A549 (cell line): ENCODE results near the gene ABCB6. TPM values are rescaled to one million over a fixed set of nuclear protein-coding genes. Genes with fewer than 3 reads are reported as not detected.
A peak's percentile ranks its signal among the peaks of the same experiment; 100 is the strongest.
"Not testable (repeated sequence)": the region's sequence is repeated elsewhere in the genome, so short reads cannot be mapped to it uniquely, and the experiment has no call there.

Source experiments
- ATAC-seq, 2 experiments: fragments of 200-7000 bp in 1 of 2; fragments of >200 bp in 1 of 2; cut with Nextera tagmentation in 1 of 2; cut with Tn5 transposase in 1 of 2; 3 replicates each; pipeline versions ENCODE4 v1.8.0 to v1.9.1; 2018 to 2020; ENCODE audit warnings: mild to moderate bottlenecking in 1 of 2, moderate library complexity in 1 of 2
- CTCF ChIA-PET: fragments of 300-600 bp; sonication (Branson Sonifier 250); formaldehyde crosslinking; extraction: SDS; loops from one replicate; lab custom pipeline; 2021; ENCODE audit warnings: antibody characterized with exemption, inconsistent platforms; lab: Yijun Ruan, JAX
- POLR2A ChIA-PET: fragments of 350-600 bp; formaldehyde crosslinking; extraction: SDS; loops from one replicate; lab custom pipeline; 2021; ENCODE audit warnings: antibody characterized with exemption, inconsistent platforms; lab: Yijun Ruan, JAX
- DNase-seq, 2 experiments: peaks; one replicate each; pipeline versions ENCODE4 v3.0.0 to v3.0.0-alpha.2; 2011 to 2016; ENCODE audit warnings: low read depth in 1 of 2, low spot score in 1 of 2
- FAIRE-seq: peaks from 2 replicates; lab custom pipeline; 2011; peaks lifted over from hg19 to GRCh38; lab: Jason Lieb, UNC
- H3K27ac ChIP-seq, 2 experiments: fragments of >200 bp; sonication (Bioruptor Twin); formaldehyde crosslinking; 3 replicates each; pipeline ENCODE4 v1.5.1; 2016 to 2017
- H3K4me1 ChIP-seq: fragments of >200 bp; sonication (Bioruptor Twin); formaldehyde crosslinking; 3 replicates; pipeline ENCODE4 v1.6.1; 2016
- H3K4me2 ChIP-seq: fragments of >200 bp; sonication (Bioruptor Twin); formaldehyde crosslinking; 3 replicates; pipeline ENCODE4 v1.6.1; 2016
- H3K4me3 ChIP-seq: fragments of >200 bp; sonication (Bioruptor Twin); formaldehyde crosslinking; 3 replicates; pipeline ENCODE4 v1.5.1; 2016
- H3K9me3 ChIP-seq: fragments of >200 bp; sonication (Bioruptor Twin); formaldehyde crosslinking; 3 replicates; pipeline ENCODE4 v1.6.1; 2016
- CEBPB ChIP-seq, 2 experiments: fragments of >200 bp in 1 of 2; sonication (Bioruptor Twin) in 1 of 2; formaldehyde crosslinking in 1 of 2; IDR thresholded peaks; 2 replicates each; pipeline ENCODE4 v1.6.1; 2012 to 2016
- GATA3 ChIP-seq: IDR thresholded peaks from 2 replicates; pipeline ENCODE4 v1.6.1; 2012; ENCODE audit warnings: borderline replicate concordance
- KDM5A ChIP-seq: fragments of 200-600 bp; sonication (generic); IDR thresholded peaks from 2 replicates; pipeline ENCODE4 v1.6.1; 2016; ENCODE audit warnings: antibody characterized with exemption, mild to moderate bottlenecking
- NFE2L2 ChIP-seq: fragments of 150-350 bp; conservative IDR thresholded peaks from 2 replicates; pipeline ENCODE4 v1.6.1; 2014; ENCODE audit warnings: low read length
- PHF8 ChIP-seq: fragments of 200-600 bp; sonication (generic); IDR thresholded peaks from 2 replicates; pipeline ENCODE4 v1.6.1; 2016; ENCODE audit warnings: low read depth, mild to moderate bottlenecking, antibody characterized with exemption, moderate library complexity, borderline replicate concordance
- RNF2 ChIP-seq: fragments of 200-600 bp; sonication (generic); IDR thresholded peaks from 2 replicates; pipeline ENCODE4 v1.6.1; 2016; ENCODE audit warnings: low read depth, mild to moderate bottlenecking, antibody characterized with exemption, moderate library complexity, borderline replicate concordance
- ZFP36 ChIP-seq: fragments of 450-650 bp; IDR thresholded peaks from 2 replicates; pipeline ENCODE4 v1.6.1; 2014; ENCODE audit warnings: borderline replicate concordance; ENCODE audit not compliant: partially characterized antibody
- ZNF302 ChIP-seq: fragments of 250-450 bp; sonication (Bioruptor Pico); IDR thresholded peaks from 2 replicates; pipeline ENCODE4 v1.9.0; 2021; ENCODE audit warnings: inconsistent platforms, mild to moderate bottlenecking, moderate library complexity
- WGBS: methylation state at CpG from one replicate; pipeline ENCODE4 v1.1.6; 2017; ENCODE audit errors: missing lambda C conversion rate; 5-methylcytosine and 5-hydroxymethylcytosine counted together
- polyA plus RNA-seq, 4 experiments: library from polyadenylated mRNA; depleted of rRNA in 3 of 4; stranded (reverse); fragments of >200 nt; fragmentation: RNase III in 1 of 4; extraction: RNeasy Plus Mini Kit Qiagen cat#74134 plus additional on column Dnase treatment in 1 of 4; gene quantifications; 2 replicates in 3 of 4; 3 replicates in 1 of 4; pipeline ENCODE4 v1.2.3, GENCODE V29; 2011 to 2017
- TF ChIP-seq, protein P1 (sequence below): IDR thresholded peaks from 2 replicates; pipeline ENCODE4 v1.6.1; 2012
- TF ChIP-seq, protein P2 (sequence below): fragments of 250-450 bp; sonication (Bioruptor Pico); IDR thresholded peaks from 2 replicates; pipeline ENCODE4 v1.5.0; 2020; ENCODE audit warnings: low read depth, mild to moderate bottlenecking, moderate library complexity

The ABCB6 gene
- polyA plus RNA-seq, 2 of the 4 experiments (the other 2 are of a cell fraction): 51.3 to 62.5 TPM

- TF ChIP-seq, protein P1, sequence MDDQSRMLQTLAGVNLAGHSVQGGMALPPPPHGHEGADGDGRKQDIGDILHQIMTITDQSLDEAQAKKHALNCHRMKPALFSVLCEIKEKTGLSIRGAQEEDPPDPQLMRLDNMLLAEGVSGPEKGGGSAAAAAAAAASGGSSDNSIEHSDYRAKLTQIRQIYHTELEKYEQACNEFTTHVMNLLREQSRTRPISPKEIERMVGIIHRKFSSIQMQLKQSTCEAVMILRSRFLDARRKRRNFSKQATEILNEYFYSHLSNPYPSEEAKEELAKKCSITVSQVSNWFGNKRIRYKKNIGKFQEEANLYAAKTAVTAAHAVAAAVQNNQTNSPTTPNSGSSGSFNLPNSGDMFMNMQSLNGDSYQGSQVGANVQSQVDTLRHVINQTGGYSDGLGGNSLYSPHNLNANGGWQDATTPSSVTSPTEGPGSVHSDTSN: no peak
- TF ChIP-seq, protein P2, sequence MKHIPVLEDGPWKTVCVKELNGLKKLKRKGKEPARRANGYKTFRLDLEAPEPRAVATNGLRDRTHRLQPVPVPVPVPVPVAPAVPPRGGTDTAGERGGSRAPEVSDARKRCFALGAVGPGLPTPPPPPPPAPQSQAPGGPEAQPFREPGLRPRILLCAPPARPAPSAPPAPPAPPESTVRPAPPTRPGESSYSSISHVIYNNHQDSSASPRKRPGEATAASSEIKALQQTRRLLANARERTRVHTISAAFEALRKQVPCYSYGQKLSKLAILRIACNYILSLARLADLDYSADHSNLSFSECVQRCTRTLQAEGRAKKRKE (CRISPR knock-in tag): no peak
- TF ChIP-seq ZNF302 (CRISPR knock-in tag) (no peak), RNF2 (no peak), NFE2L2 (no peak), GATA3 (no peak), PHF8 (no peak)
These were observed 14.2 kb downstream of the ABCB6 start (continued) for GRCh38 chr2:219204425-219205164.

- not testable (repeated sequence) for FAIRE-seq, H3K4me1 ChIP-seq, H3K27ac ChIP-seq, ATAC-seq, H3K9me3 ChIP-seq, H3K4me2 ChIP-seq, DNase-seq, H3K4me3 ChIP-seq
- ChIA-PET POLR2A (interaction anchor here (0.8 kb wide), 1 partner anchor 28 kb away, joined by 3 read pairs; the partner anchor contains the start of genes ANKZF1 and ATG9A), CTCF (interaction anchor here (1.0 to 1.9 kb wide), 3 partner anchors 21 to 30 kb away, joined by 3 to 4 read pairs (median 3); no protein-coding TSS in a partner anchor)
- WGBS: 97% methylated on average over 6 of the region's 21 CpGs
These were observed 17.4 kb downstream of the ABCB6 start for GRCh38 chr2:219201331-219201730.

DNA sequence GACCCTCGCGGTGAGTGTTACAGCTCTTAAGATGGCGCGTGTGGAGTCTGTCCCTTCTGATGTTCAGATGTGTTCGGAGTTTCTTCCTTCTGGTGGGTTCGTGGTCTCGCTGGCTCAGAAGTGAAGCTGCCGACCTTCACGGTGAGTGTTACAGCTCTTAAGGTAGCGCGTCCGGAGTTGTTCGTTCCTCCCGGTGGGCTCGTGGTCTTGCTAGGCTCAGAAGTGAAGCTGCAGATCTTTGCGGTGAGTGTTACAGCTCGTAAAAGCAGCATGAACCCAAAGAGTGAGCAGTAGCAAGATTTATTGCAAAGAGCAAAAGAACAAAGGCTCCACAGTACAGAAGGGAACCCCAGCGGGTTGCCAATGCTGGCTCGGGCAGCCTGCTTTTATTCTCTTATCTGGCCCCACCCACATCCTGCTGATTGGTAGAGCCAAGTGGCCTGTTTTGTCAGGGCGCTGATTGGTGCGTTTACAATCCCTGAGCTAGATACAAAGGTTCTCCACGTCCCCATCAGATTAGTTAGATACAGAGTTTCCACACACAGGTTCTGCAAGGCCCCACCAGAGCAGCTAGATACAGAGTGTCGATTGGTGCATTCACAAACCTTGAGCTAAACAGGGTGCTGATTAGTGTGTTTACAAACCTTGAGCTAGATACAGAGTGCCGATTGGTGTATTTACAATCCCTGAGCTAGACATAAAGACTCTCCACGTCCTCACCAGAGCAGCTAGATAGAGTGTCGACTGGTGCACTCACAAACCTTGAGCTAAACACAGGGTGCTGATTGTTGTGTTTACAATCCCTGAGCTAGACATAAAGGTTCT, 18.0 kb downstream of the ABCB6 start:
- H3K27ac ChIP-seq, FAIRE-seq, H3K4me2 ChIP-seq, DNase-seq, POLR2A ChIA-PET, H3K4me3 ChIP-seq, ATAC-seq, H3K9me3 ChIP-seq, H3K4me1 ChIP-seq: not testable (repeated sequence)
- 82% methylated on average over 24 of the region's 26 CpGs for WGBS
- CTCF ChIA-PET: interaction anchor here (0.8 to 1.9 kb wide), 3 partner anchors 21 to 41 kb away, joined by 3 to 4 read pairs (median 3); no protein-coding TSS in a partner anchor

DNA sequence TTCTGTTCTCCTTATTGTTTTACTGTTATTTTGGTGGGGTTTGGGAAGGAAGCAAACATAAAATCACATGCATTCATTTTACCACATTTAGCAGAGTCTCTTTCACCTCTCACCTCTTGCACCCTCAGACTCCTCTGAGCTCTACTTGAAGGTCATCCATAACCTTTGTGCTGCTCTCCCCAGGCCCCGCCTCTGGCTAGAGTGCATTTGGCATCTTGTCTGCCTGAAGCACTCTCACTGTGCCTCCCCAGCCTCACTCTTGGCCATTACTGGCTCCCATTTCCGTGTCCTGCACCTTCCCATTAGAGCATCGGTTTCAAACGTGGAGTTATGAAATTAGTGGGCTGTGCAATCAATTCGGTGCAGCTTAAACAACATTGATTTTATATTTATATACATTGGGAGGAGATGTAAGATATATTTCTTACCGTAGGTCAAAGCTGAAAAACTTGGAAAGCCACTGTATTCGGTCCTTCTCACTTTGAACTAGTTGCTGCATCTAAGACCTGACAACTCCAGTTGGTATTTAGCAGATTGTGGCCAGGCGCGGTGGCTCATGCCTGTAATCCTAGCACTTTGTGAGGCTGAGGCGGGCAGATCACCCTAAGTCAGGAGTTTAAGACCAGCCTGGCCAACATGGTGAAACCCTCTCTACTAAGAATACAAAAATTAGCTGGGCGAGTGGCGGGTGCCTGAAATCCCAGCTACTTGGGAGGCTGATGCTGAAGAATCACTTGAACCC, 19.1 kb downstream of the ABCB6 start:
- FAIRE-seq: no peak
- POLR2A ChIA-PET: interaction anchor here (0.5 kb wide), 1 partner anchor 15 kb away, joined by 3 read pairs; no protein-coding TSS in a partner anchor
- Histone ChIP-seq H3K4me2 (no peak overlapping the region), H3K4me1 (no peaks in the 10 kb centered on the region), H3K27ac (no peak overlapping the region), H3K4me3 (no peak overlapping the region), H3K9me3 (peaks cover under 1% of the 10 kb centered on the region; the same call in 1 of the 3 replicates)
- 71% methylated on average over 12 of the region's 12 CpGs for WGBS
- peak in 1 of 2 experiments; percentile 16; a peak in 1 of 6 replicates for ATAC-seq
- TF ChIP-seq, protein P1: no peak
- TF ChIP-seq ZFP36 (no peak), KDM5A (no peak), NFE2L2 (no peak), CEBPB (IDR thresholded peaks at IDR 0.05) (no peak)
- TF ChIP-seq, protein P2 (CRISPR knock-in tag): no peak
- CTCF ChIA-PET: interaction anchor here (1.0 to 1.8 kb wide), 6 partner anchors 18 to 170 kb away, joined by 3 to 7 read pairs (median 4); partner anchors contain the start of gene ABCB6
- no peak for DNase-seq
